GM19395 (cell line): ENCODE results near the gene PRELID1.
A peak's percentile ranks its signal among the peaks of the same experiment; 100 is the strongest.
"Not testable (repeated sequence)": the region's sequence is repeated elsewhere in the genome, so short reads cannot be mapped to it uniquely, and the experiment has no call there.

Experiments used
- ATAC-seq: cut with Tn5 transposase; IDR thresholded peaks from one replicate; pipeline ENCODE4 v1.9.1; 2021; ENCODE audit warnings: mild to moderate bottlenecking, moderate library complexity; ENCODE audit not compliant: unreplicated experiment

The PRELID1 gene, protein sequence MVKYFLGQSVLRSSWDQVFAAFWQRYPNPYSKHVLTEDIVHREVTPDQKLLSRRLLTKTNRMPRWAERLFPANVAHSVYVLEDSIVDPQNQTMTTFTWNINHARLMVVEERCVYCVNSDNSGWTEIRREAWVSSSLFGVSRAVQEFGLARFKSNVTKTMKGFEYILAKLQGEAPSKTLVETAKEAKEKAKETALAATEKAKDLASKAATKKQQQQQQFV

GRCh38 chr5:177303121-177303924 lies at the start of gene PRELID1, which contains the start of gene RAB24:
Gene PRELID1 (plus strand): TSS chr5:177303799. CDS start chr5:177303986, 187 bp downstream.
Gene RAB24 (minus strand): TSS chr5:177303719. CDS start chr5:177303288, 431 bp downstream.
- peak; percentile 63 for ATAC-seq

DNA sequence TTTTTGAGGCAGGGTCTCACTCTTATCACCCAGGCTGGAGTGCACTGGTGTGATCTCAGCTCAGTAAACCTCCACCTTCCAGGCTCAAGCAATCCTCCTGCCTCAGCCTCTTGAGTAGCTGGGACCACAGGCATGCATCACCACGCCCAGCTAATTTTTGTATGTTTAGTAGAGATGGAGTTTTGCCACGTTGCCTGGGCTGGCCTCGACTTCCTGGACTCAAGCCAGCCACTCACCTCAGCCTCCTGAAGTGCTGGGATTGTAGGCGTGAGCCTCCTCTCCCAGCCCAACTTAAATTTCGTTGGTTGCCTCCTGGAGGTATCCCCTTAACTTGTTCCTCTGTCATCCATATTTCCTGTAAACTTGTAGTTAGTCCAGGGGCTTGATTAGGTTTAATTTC lies 47.3 kb upstream of the PRELID1 start:
- no peak for ATAC-seq

- not testable (repeated sequence) for ATAC-seq
Measured at GRCh38 chr5:177258711-177259110, 44.9 kb upstream of the PRELID1 start.

GRCh38 chr5:177260961-177261360 lies 42.6 kb upstream of the PRELID1 start:
- ATAC-seq: no peak

- no peak for ATAC-seq
Measured at GRCh38 chr5:177261510-177261909, 42.1 kb upstream of the PRELID1 start.

GRCh38 chr5:177264178-177264577 lies 39.4 kb upstream of the PRELID1 start:
- no peak for ATAC-seq

DNA sequence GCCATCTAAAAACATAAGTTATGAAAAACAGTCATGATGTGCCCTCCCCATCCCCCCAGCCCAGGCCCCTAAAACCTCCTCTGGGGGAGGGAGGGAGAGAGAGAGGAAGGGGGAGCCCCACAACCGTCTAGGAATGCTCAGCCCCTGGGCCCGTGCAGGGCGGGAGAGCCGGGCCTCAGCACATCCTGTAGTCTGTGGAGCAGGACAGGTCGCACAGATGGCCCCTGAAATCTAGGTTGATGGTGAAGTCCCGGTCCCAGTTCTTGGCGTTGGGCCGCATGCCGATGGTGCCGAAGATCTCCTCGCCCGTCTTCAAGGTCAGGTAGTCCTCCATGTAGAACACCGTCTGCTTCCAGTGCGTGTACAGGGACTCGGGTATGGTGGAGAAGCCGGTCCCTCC lies 38.2 kb upstream of the PRELID1 start:
- no peak for ATAC-seq

DNA sequence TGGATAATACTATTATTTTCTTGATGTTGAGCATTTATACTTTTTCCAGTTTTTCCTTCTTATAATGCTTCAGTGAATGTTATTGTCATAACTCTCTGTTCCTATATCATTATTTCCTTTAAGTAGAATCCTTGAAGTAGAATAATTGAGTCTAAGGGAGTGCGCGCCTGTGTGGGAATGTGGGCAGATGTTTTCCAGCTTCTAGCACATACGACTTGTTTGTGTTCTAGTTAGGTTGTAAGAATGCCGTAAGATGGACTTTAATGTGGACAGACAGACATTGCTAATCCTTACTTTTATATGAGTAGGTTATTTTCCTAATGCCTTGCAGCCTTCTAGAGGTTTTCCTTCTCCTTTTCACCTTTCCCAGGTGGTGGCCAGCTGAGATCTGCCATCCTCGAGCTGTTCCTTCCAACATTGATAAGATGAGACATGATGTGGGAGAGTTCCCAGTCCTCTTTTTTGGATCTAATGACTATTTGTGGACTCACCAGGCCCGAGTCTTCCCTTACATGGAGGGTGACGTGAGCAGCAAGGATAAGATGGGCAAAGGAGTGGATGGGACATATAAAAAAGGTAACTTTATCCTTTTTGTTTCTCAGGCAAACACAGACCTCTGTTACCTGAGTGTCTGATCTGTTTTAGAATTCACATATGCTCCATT lies 34.2 kb upstream of the PRELID1 start:
- no peak for ATAC-seq

- no peak for ATAC-seq
Measured at GRCh38 chr5:177269976-177270375, 33.6 kb upstream of the PRELID1 start.

DNA sequence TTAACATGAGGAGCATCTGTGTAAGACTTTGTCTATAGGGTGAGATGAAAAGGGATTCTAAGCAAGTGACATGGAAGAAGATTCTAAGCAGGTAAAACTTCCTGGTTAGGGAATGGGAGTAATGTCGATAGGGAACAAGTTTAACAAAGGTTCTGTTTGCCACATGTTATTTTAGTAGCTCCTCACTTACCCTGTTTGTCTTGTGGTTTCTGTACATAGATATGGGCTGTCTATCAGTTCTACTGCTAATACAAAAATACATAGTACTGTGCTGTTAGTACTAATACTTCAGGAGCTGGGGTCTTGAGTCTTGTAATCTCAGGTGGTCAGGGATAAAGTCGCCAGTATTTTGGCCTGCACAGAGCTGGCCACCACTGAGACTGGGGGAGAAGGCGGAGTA lies 32.9 kb upstream of the PRELID1 start:
- ATAC-seq: no peak

DNA sequence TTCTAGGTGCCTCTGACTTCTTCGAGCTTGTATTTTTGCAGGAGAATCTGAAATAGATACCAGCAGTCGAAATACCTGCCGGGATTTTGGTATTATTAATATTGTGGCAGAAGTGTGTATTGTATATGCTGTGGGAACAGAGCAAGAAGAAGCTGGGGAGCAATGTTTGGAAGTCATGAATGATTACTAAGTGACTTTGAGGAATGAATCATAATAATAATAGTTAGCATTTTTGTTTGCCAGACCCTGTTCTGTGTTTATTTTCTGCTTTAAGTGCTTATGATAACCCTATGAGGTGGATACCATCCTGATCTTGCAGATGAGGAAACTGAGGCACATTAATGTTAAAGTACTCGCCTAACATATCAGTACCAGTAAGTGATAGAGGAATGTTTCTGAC lies 32.5 kb upstream of the PRELID1 start:
- no peak for ATAC-seq

- ATAC-seq: no peak
Measured at GRCh38 chr5:177275883-177276282, 27.7 kb upstream of the PRELID1 start.

GRCh38 chr5:177276886-177277285 lies 26.7 kb upstream of the PRELID1 start:
- no peak for ATAC-seq

GRCh38 chr5:177288191-177288590 lies 15.4 kb upstream of the PRELID1 start:
- ATAC-seq: no peak

DNA sequence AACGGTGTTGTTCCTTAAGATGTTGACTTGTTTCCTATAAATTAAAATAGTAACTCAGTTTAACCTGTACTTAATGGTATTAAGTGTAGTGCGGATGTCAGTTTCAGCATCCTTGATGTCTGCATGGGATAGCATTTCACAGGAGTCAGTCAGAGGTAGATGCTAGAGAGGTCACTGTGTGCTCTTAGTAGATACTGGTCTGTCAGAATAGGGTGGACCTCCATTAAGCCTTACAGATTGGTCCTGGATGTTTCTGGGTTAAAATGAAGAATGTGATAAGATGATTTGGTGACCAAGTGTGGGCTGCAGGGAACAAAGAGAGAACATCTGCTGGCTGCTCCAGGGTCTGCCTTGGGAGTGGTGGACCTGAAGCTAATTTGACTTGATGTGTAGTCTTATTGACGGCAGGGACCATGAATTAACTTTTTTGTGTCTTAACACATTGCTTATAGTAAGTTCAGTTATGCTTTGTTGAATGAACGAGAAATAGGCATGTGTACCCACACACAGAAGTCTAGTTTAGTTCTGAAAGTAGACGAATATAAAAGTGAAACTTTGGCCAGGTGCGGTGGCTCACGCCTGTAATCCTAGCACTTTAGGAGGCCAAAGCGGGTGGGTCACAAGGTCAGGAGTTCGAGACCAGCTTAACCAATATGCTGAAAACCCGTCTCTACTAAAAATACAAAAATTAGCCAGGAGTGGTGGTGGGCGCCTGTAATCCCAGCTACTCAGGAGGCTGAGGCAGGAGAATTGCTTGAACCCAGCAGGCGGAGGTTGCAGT lies 12.6 kb upstream of the PRELID1 start:
- peak; percentile 69 for ATAC-seq

- ATAC-seq: no peak
Measured at GRCh38 chr5:177291735-177292134, 11.9 kb upstream of the PRELID1 start.

GRCh38 chr5:177293819-177294581 lies 9.6 kb upstream of the PRELID1 start:
- ATAC-seq: no peak

GRCh38 chr5:177294632-177295031 lies 9.0 kb upstream of the PRELID1 start:
- ATAC-seq: no peak

DNA sequence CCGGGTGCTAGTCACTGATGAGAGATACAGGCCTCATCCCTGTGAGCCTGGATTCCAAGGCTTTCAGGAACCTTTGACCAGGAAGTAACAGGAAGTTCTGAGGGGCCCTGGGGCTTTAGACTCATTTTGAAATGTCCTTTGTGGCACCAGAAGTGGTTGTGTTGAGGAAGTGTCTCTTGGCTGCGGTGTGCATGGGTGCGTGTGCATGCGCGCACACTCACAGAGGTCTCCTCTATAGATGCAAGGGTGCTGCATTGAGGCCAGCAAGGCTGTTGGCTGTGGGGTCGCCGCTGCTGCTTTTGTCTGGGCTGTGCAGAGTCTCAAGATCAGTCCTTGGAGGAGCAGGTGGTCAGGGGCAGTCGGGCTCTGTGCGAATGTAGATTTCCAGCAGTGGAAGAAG lies 7.7 kb upstream of the PRELID1 start:
- ATAC-seq: no peak

GRCh38 chr5:177296581-177296980 lies 7.0 kb upstream of the PRELID1 start:
- ATAC-seq: no peak
